ENCODE measurements around the gene GABRB1. TPM values are rescaled to one million over a fixed set of nuclear protein-coding genes. Genes with fewer than 3 reads are reported as not detected.

The GABRB1 gene
- total RNA-seq: not detected in 2 replicates

GRCh38 chr4:47031011-47031678, at the start of gene GABRB1:
Gene GABRB1 (plus strand): TSS chr4:47031567.

GRCh38 chr4:46993075-46994006, 38.0 kb upstream of the GABRB1 start, which contains the start of gene GABRA4:
Gene GABRA4 (minus strand): TSS chr4:46993581. CDS start chr4:46993424, 157 bp downstream.

DNA sequence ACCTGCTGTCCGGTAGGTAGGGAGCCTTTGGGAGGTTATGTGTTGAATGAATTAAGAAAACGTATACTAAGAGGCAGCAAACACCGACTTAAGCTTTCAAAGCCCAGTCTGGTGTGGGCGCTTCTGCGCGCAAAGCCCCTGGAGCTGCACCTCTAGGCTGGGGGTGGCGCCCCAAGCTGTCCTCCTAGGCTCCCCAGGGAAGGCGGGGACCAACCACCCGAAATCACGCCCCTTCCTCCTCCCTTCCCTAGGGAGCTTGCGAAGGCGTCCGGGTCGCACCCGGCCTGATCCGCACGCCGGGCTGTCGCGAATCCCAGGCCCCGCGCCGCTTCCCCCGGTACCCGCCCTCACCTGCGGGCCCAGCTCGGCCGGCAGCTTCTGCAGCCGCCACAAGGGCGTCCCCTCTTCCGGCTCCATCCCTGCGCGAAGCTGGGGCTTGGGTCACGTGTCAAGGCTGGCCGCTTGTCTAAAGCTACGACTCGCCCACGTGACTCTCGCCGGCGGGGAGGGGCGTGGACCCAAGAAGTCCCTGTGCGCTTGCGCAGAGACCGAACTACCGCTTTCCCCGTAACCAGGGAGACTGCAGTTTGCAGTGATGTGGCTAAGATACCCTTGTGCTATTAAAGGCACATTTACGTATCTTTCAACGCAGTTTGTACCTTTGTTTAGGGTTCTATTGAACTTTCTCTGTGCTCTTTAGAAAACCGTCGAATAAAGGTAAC, 432.0 kb downstream of the GABRB1 start, which contains the start of gene COMMD8:
TSS of gene COMMD8 (minus strand) at position 468 of the 722 bp plus-strand sequence. CDS start at position 417, 51 bp downstream.

Other genes with a start within 250 kb of the GABRB1 start
- not detected in 2 replicates for gene COX7B2, start 122.3 kb upstream of the GABRB1 start, total RNA-seq
- gene GABRA4, start 38.0 kb upstream of the GABRB1 start, total RNA-seq: not detected in 2 replicates